Spleen (tissue), 3 donors: ENCODE measurements around the gene TSHR.

Source experiments
- POLR2A ChIP-seq, 3 donors: fragments of 450-650 bp; IDR thresholded peaks; one replicate each; pipeline ENCODE4 v1.5.1; 2017; ENCODE audit warnings: antibody characterized with exemption in 3 of 3, mild to moderate bottlenecking in 1 of 3
- POLR2AphosphoS5 ChIP-seq, 3 donors: sonication (generic); formaldehyde crosslinking; IDR thresholded peaks; one replicate each; pipeline ENCODE4 v1.5.1; 2017; ENCODE audit warnings: antibody characterized with exemption in 3 of 3

- TF ChIP-seq POLR2AphosphoS5 (IDR thresholded peaks at IDR 0.05) (no peak), POLR2A (IDR thresholded peaks at IDR 0.05) (no peak)
Observed at GRCh38 chr14:80926397-80927082, 28.9 kb upstream of the TSHR start.
